B cell (primary cell): ENCODE measurements around the gene PRSS33. TPM values are rescaled to one million over a fixed set of nuclear protein-coding genes. Genes with fewer than 3 reads are reported as not detected.

Experiments used
- ATAC-seq: fragments of 200-7000 bp; cut with Tn5 transposase; one replicate; pipeline ENCODE4 v1.10.0; 2021; ENCODE audit warnings: low read depth, mild to moderate bottlenecking, moderate number of reproducible peaks, moderate library complexity
- CTCF ChIA-PET: fragments of 350-600 bp; sonication (Branson Sonifier 250); formaldehyde crosslinking; loops from one replicate; lab custom pipeline; 2021; ENCODE audit warnings: antibody characterized with exemption, inconsistent platforms; lab: Charles Lee
- POLR2A ChIA-PET: fragments of 350-600 bp; sonication (Branson Sonifier 250); formaldehyde crosslinking; loops from one replicate; lab custom pipeline; 2021; ENCODE audit warnings: antibody characterized with exemption; lab: Charles Lee
- DNase-seq: peaks from one replicate; pipeline ENCODE4 v3.0.0; 2013
- H2AFZ ChIP-seq: 2 replicates; pipeline ENCODE4 v1.6.1; 2012; ENCODE audit warnings: mild to moderate bottlenecking, low read depth, low read length; ENCODE audit not compliant: insufficient read depth, poor library complexity, severe bottlenecking
- H3K27ac ChIP-seq, 2 donors: 1 replicate in 1 of 2; 2 replicates in 1 of 2; pipeline ENCODE4 v1.5.1; 2012 to 2013; ENCODE audit warnings: low read length in 2 of 2, mild to moderate bottlenecking in 2 of 2, moderate library complexity in 1 of 2
- H3K27me3 ChIP-seq, 4 experiments: fragments of 200-600 bp in 1 of 4; sonication (generic) in 1 of 4; replicated peaks in 1 of 4; 1 replicate in 2 of 4; 2 replicates in 2 of 4; pipeline versions ENCODE4 v1.6.1 to v1.7.0; 2013 to 2016; ENCODE audit warnings: low read length in 3 of 4, mild to moderate bottlenecking in 2 of 4, mixed read lengths in 1 of 4, moderate library complexity in 1 of 4; ENCODE audit not compliant: insufficient read depth in 4 of 4, control insufficient read depth in 3 of 4; ENCODE audit errors: control extremely low read depth in 1 of 4
- H3K36me3 ChIP-seq, 2 experiments: replicated peaks in 1 of 2; 1 replicate in 1 of 2; 2 replicates in 1 of 2; pipeline versions ENCODE4 v1.6.1 to v1.7.1; 2013; ENCODE audit warnings: low read length in 1 of 2; ENCODE audit not compliant: insufficient read depth in 2 of 2, control insufficient read depth in 1 of 2; ENCODE audit errors: control extremely low read depth in 1 of 2, extremely low read depth in 1 of 2
- H3K4me1 ChIP-seq, 2 donors: fragments of 200-600 bp in 1 of 2; sonication (generic) in 1 of 2; 1 replicate in 1 of 2; 2 replicates in 1 of 2; pipeline versions ENCODE4 v1.5.1 to v1.6.1; 2013 to 2017; ENCODE audit warnings: low read length in 2 of 2; ENCODE audit not compliant: control insufficient read depth in 2 of 2, insufficient read depth in 2 of 2
- H3K4me2 ChIP-seq: replicated peaks from 2 replicates; pipeline ENCODE3; 2012; ENCODE audit warnings: mild to moderate bottlenecking, low read depth, low read length; ENCODE audit not compliant: poor library complexity, severe bottlenecking
- H3K4me3 ChIP-seq, 5 experiments: fragments of 200-600 bp in 1 of 5; sonication (generic) in 1 of 5; 1 replicate in 3 of 5; 2 replicates in 2 of 5; pipeline versions ENCODE4 v1.5.1 to v1.7.0; 2011 to 2016; ENCODE audit warnings: low read length in 4 of 5, mild to moderate bottlenecking in 4 of 5, low read depth in 2 of 5, control low read depth in 1 of 5, moderate library complexity in 1 of 5; ENCODE audit not compliant: insufficient read depth in 1 of 5; ENCODE audit errors: control extremely low read depth in 1 of 5, extremely low read depth in 1 of 5
- H3K79me2 ChIP-seq: fragments of 200-600 bp; sonication (generic); one replicate; pipeline ENCODE4 v1.6.0; 2016; ENCODE audit warnings: low read length; ENCODE audit not compliant: control insufficient read depth, insufficient read depth
- H3K9ac ChIP-seq: fragments of 200-600 bp; sonication (generic); 2 replicates; pipeline ENCODE4 v1.6.1; 2017; ENCODE audit warnings: mild to moderate bottlenecking, low read length, moderate library complexity
- H3K9me3 ChIP-seq, 3 donors: one replicate each; pipeline versions ENCODE4 v1.6.1 to v1.7.1; 2013; ENCODE audit warnings: low read length in 2 of 3; ENCODE audit not compliant: control insufficient read depth in 2 of 3, insufficient read depth in 1 of 3; ENCODE audit errors: control extremely low read depth in 1 of 3
- H4K20me1 ChIP-seq: 2 replicates; pipeline ENCODE4 v1.6.0; 2012; ENCODE audit warnings: mild to moderate bottlenecking, low read length; ENCODE audit not compliant: insufficient read depth, control insufficient read depth, poor library complexity, severe bottlenecking
- H3K27ac Mint-ChIP-seq: one replicate; pipeline ENCODE4 v1.8.0; 2021; ENCODE audit warnings: mixed read lengths
- H3K27me3 Mint-ChIP-seq: one replicate; pipeline ENCODE4 v1.8.0; 2021; ENCODE audit warnings: mixed read lengths
- H3K4me1 Mint-ChIP-seq: one replicate; pipeline ENCODE4 v1.8.0; 2021; ENCODE audit warnings: mixed read lengths
- H3K4me3 Mint-ChIP-seq: one replicate; pipeline ENCODE4 v1.8.0; 2021; ENCODE audit warnings: mixed read lengths
- H3K9me3 Mint-ChIP-seq: one replicate; pipeline ENCODE4 v1.8.0; 2022; ENCODE audit warnings: mixed read lengths; ENCODE audit not compliant: insufficient read depth
- EZH2 ChIP-seq: IDR thresholded peaks from 2 replicates; pipeline ENCODE4 v1.6.1; 2012; ENCODE audit warnings: borderline replicate concordance, low read depth, mild to moderate bottlenecking, moderate library complexity, low read length; ENCODE audit not compliant: insufficient read depth, poor library complexity, severe bottlenecking
- WGBS: methylation state at CpG from one replicate; pipeline ENCODE4 v1.1.5; 2013; ENCODE audit warnings: missing lambda C conversion rate; ENCODE audit not compliant: insufficient coverage; 5-methylcytosine and 5-hydroxymethylcytosine counted together
- intact Hi-C: fragments of 100-400 bp; cut with micrococcal nuclease; formaldehyde crosslinking; loops from one replicate; pipeline ENCODE4 v1.10.0; 2022
- polyA plus RNA-seq: library from polyadenylated mRNA; depleted of rRNA; stranded (reverse); fragments of >200 nt; gene quantifications from 2 replicates; pipeline ENCODE4 v1.2.3, GENCODE V29; 2012
- total RNA-seq, 2 donors: library from RNA; stranded (reverse); fragments of 120-200 nt in 1 of 2; gene quantifications; 1 replicate in 1 of 2; 2 replicates in 1 of 2; pipeline versions ENCODE4 v1.2.3 to v1.2.4, GENCODE V29; 2013 to 2022
- TF ChIP-seq, protein P1 (sequence below): fragments of 200-600 bp; IDR thresholded peaks from one replicate; pipeline ENCODE4 v1.8.0; 2022; ENCODE audit warnings: antibody characterized with exemption, mild to moderate bottlenecking

Gene PRSS33
- total and polyA plus RNA-seq, 2 donors (not counting 1 experiment from before 2014, with no cell fraction given), result not detected

DNA sequence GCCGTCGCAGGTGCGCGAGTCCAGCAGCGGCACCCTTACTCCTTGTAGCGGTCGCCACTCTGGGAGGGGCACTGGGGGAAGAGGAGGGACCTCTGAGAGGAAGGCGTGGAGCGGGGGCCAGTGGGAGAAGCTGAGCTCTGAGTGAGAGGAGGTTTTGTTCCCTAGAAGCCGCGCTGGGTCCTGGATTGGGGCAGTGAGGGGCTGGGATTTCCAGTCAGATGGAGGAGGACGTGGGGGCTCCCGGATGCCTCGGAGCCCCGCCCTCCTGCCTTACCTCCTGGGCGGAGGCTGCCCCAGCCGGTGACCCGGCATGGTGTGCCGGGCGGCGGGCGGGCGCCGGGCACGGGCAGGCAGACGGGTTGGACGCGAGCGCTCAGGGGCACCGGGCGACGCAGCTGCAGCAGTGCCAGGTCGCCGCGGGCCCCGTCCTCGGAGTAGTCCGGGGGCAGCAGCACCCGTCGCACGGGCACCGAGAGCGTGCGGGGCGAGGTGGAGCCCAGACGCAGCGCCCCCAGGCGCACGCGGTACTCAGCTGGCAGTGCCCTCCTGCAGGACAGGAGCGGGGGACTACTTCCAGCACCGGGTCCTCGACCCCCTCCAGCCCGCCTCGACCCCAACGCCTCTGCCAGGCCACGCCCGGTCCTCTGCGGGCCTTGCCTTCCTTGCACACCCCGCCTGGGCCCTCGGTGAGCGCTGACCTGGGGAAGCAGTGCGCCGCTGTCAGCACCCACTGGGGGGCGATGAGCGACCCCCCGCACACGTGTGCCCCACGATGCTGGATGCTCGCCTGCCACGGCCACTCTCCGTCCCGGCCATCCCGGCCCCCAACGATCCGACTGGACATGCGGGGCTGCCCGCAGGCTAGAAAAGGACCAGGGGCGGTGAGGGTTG is 2.0 kb downstream of the PRSS33 start:
- ATAC-seq, result peak; percentile 67
- Histone ChIP-seq H3K36me3 (no peaks in the 10 kb centered on the region), H3K9me3 (peaks cover 0 to 6% (median 0%) of the 10 kb centered on the region in 3 donors), H3K4me1 (peaks cover 7 to 17% of the 10 kb centered on the region in 2 donors), H3K4me3 (peak overlapping the region in 4 of 5 experiments; percentile 28 to 54 (median 46)), H3K27ac (no peak overlapping the region), H3K4me2 (peak overlapping the region; percentile 89), H3K27me3 (peaks cover 0 to 41% (median 7%) of the 10 kb centered on the region in 4 experiments), H3K79me2 (no peaks in the 10 kb centered on the region), H4K20me1 (no peaks in the 10 kb centered on the region), H3K9ac (peak overlapping the region; percentile 57), H2AFZ (peak overlapping the region; percentile 91)
- 12% methylated on average over 79 of the region's 79 CpGs for WGBS
- Mint-ChIP-seq H3K27ac (no peak overlapping the region), H3K4me1 (peaks cover 9% of the 10 kb centered on the region), H3K4me3 (peak overlapping the region; percentile 85), H3K9me3 (no peaks in the 10 kb centered on the region), H3K27me3 (peaks cover 19% of the 10 kb centered on the region)
- TF ChIP-seq EZH2, result no peak
- TF ChIP-seq, protein P1, sequence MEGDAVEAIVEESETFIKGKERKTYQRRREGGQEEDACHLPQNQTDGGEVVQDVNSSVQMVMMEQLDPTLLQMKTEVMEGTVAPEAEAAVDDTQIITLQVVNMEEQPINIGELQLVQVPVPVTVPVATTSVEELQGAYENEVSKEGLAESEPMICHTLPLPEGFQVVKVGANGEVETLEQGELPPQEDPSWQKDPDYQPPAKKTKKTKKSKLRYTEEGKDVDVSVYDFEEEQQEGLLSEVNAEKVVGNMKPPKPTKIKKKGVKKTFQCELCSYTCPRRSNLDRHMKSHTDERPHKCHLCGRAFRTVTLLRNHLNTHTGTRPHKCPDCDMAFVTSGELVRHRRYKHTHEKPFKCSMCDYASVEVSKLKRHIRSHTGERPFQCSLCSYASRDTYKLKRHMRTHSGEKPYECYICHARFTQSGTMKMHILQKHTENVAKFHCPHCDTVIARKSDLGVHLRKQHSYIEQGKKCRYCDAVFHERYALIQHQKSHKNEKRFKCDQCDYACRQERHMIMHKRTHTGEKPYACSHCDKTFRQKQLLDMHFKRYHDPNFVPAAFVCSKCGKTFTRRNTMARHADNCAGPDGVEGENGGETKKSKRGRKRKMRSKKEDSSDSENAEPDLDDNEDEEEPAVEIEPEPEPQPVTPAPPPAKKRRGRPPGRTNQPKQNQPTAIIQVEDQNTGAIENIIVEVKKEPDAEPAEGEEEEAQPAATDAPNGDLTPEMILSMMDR, result no peak
- POLR2A ChIA-PET, result no interaction called here
- DNase-seq, result peak; percentile 58
- intact Hi-C loops, result no loop called here
- CTCF ChIA-PET, result interaction anchor here (0.6 to 0.7 kb wide), 2 partner anchors 83 to 155 kb away, joined by 3 read pairs; no protein-coding TSS in a partner anchor
